Activated T-cell treated with anti-CD3 and anti-CD28 coated beads, Interleukin-2, amount 50 U/mL, for 24 hours (primary cell): Measurements from ENCODE around the gene SHANK3.
"Not testable (repeated sequence)": the region's sequence is repeated elsewhere in the genome, so short reads cannot be mapped to it uniquely, and the experiment has no call there.

ENCODE experiments used
- DNase-seq: peaks from one replicate; pipeline ENCODE4 v3.0.0-alpha.2; 2020
- H3K27ac Mint-ChIP-seq: 2 replicates; pipeline ENCODE4 v1.8.0; 2020; ENCODE audit warnings: mild to moderate bottlenecking, mixed read lengths
- H3K27me3 Mint-ChIP-seq: 2 replicates; pipeline ENCODE4 v1.8.0; 2020; ENCODE audit warnings: mixed read lengths
- H3K36me3 Mint-ChIP-seq: 2 replicates; pipeline ENCODE4 v1.8.0; 2020; ENCODE audit warnings: low read depth, mixed read lengths
- H3K4me1 Mint-ChIP-seq: 2 replicates; pipeline ENCODE4 v1.8.0; 2020; ENCODE audit warnings: low read depth, mixed read lengths
- H3K4me3 Mint-ChIP-seq: 2 replicates; pipeline ENCODE4 v1.8.0; 2020; ENCODE audit warnings: mild to moderate bottlenecking, moderate library complexity, mixed read lengths
- H3K9me3 Mint-ChIP-seq: 2 replicates; pipeline ENCODE4 v1.8.0; 2020; ENCODE audit warnings: mixed read lengths

Gene SHANK3

DNA sequence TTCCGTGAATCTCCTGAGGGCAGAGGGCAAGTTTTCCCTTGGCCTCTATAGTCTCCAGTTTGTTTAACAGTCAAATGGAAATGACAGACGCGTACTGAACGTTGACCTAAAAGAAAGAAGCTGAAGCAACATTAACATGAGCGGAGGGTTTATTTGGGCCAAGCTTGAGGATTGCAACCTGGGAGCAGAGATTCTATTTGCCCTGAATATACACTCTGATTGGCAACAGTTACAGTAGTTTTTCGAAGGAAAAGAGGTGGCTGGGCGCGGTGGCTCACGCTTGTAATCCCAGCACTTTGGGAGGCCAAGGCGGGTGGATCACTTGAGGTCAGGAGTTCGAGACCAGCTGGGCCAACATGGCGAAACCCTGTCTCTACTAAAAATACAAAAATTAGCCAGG, 32.3 kb upstream of the SHANK3 start:
- not testable (repeated sequence) for H3K27me3 Mint-ChIP-seq, H3K4me3 Mint-ChIP-seq, H3K27ac Mint-ChIP-seq, H3K36me3 Mint-ChIP-seq, DNase-seq, H3K4me1 Mint-ChIP-seq, H3K9me3 Mint-ChIP-seq

DNA sequence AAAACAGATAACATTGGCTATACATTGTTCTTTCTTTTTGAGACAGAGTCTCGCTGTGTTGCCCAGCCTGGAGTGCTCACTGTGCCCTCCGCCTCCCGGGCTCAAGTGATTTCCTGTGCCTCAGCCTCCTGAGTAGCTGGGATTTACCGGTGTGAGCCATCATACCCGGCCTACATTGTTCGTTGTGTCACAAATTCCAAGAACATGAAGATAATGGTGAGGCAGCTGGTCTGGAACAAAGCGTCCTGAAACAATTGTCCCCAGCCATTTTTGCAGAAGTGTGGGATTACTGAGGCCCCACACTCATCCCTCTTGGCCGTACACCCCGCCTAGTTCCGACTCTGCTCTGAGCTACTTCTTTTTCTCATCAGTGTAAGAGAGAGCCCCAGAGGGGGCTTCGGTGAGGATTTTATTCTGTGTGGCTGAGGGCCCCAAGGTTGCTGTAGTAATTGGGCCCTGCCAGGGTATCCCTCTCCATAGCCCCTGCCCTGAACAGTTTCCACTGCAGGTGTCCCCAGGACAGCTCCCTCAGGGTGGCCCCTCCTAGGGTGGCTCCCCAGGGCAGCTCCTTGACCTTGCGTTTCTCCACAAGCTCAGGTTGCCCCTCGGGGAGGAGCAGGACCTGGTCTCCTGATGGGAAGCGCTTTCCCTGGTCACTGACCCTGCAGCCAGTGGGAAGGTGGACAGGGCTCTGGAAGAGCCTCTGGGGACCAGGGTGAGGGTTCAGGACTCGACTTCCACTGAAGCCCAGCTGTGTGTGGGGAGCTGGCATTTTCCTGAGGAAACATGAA, 31.6 kb upstream of the SHANK3 start:
- Mint-ChIP-seq H3K27me3 (peaks cover 5% of the 10 kb centered on the region), H3K4me3 (no peak overlapping the region), H3K9me3 (no peaks in the 10 kb centered on the region), H3K36me3 (no peaks in the 10 kb centered on the region), H3K4me1 (no peaks in the 10 kb centered on the region), H3K27ac (no peak overlapping the region)
- no peak for DNase-seq

DNA sequence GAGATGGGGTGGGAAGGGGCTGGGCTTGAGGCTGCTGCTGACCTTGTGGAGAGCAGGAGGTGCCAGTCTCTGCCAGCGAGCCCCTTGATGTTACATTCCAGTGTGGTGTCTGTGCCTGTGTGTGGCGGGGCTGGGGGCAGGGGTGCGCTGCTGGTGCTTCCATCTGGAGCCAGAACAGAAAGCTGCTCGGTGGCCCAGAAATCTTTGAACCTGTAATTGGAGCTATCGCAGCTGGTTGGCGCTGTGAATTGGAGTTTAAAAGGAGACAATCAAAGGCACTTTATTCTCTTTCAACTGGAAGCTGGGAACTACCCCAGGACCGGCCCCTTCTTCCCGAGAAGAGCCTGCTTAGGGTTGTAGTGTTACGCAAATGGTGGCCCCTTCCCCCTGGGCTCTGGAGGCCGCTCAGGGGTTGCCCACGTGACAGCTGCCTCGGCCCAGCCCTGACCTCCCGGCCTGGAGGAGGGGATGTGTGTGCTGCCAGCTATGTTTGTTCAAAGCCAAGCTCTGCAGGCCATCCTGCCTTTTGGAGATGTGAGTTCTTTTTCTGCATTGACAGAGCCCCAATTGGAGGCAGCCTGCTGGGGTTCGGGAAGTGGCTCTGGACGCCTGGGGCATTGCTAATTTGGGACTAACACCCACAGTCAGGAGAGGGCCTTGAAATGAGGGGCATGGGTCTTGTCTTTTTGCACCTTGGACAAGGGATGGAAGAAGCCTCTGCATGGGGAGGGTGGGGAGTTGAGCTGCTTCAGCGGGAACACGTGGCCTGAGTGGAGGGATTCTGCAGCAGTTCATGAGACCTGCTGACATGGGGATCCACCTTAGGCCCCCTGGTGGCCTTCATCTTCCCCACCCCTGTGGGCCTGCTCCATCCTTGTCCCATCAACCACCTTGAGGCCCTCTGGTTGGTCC, 30.7 kb upstream of the SHANK3 start:
- no peak overlapping the region for H3K27ac Mint-ChIP-seq
- H3K27me3 Mint-ChIP-seq = peaks cover 12% of the 10 kb centered on the region
- no peaks in the 10 kb centered on the region for H3K9me3 Mint-ChIP-seq
- H3K36me3 Mint-ChIP-seq = no peaks in the 10 kb centered on the region
- no peak overlapping the region for H3K4me3 Mint-ChIP-seq
- no peak for DNase-seq
- H3K4me1 Mint-ChIP-seq = no peaks in the 10 kb centered on the region

DNA sequence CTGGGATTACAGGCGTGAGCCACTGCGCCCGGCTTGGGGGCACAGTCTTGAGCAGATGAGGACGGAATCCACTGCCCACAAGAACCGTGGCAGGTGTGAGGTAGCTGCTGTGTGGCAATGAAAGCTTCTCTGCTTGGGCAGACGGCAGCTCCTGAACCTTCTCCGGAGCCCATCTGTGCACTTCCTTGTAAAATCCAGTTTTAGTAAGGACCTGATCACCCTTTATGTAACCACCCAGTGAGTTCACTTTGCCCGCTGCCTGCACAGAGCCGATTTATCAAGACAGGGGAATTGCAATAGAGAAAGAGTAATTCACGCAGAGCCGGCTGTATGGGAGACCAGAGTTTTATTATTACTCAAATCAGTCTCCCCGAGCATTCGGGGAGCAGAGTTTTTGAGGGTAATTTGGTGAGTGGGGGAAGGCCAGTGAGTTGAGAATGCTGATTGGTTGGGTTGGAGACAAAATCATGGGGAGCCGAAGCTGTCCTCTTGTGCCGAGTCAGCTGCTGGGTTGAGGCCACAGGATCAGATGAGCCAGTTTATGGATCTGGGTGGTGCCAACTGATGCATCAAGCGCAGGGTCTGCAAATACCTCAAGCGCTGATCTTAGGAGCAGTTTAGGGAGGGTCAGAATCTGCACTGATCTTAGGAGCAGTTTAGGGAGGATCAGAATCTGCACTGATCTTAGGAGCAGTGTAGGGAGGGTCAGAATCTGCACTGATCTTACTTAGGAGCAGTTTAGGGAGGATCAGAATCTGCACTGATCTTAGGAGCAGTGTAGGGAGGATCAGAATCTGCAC, 29.4 kb upstream of the SHANK3 start:
- H3K27me3 Mint-ChIP-seq = peaks cover 15% of the 10 kb centered on the region

DNA sequence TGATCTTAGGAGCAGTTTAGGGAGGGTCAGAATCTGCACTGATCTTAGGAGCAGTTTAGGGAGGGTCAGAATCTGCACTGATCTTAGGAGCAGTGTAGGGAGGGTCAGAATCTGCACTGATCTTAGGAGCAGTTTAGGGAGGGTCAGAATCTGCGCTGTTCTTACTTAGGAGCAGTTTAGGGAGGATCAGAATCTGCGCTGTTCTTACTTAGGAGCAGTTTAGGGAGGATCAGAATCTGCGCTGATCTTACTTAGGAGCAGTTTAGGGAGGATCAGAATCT, 28.9 kb upstream of the SHANK3 start:
- H3K36me3 Mint-ChIP-seq, H3K9me3 Mint-ChIP-seq, H3K4me1 Mint-ChIP-seq, H3K4me3 Mint-ChIP-seq, H3K27ac Mint-ChIP-seq, DNase-seq: not testable (repeated sequence)
- H3K27me3 Mint-ChIP-seq = peaks cover 15% of the 10 kb centered on the region

More for the DNA sequence above, 29.4 kb upstream of the SHANK3 start:
- H3K27ac Mint-ChIP-seq, H3K36me3 Mint-ChIP-seq, H3K4me3 Mint-ChIP-seq, H3K4me1 Mint-ChIP-seq, H3K9me3 Mint-ChIP-seq, DNase-seq: not testable (repeated sequence)

DNA sequence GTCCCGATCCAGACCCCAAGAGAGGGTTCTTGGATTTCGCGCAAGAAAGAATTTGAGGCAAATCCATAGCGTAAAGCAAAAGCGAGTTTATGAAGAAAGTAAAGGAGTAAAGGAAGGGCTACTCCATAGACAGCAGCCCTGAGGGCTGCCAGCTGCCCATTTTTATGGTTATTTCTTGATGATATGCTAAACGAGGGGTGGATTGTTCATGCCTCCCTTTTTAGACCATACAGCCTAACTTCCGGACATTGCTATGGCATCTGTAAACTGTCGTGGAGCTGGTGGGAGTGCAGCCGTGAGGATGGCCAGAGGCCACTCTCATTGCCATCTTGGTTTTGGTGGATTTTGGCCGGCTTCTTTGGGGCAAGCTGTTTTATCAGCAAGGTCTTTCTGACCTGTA, 19.4 kb upstream of the SHANK3 start:
- Mint-ChIP-seq H3K4me3 (no peak overlapping the region), H3K9me3 (peaks cover 4% of the 10 kb centered on the region), H3K27ac (no peak overlapping the region), H3K27me3 (peaks cover 6% of the 10 kb centered on the region), H3K36me3 (peaks cover 2% of the 10 kb centered on the region), H3K4me1 (no peaks in the 10 kb centered on the region)
- no peak for DNase-seq

DNA sequence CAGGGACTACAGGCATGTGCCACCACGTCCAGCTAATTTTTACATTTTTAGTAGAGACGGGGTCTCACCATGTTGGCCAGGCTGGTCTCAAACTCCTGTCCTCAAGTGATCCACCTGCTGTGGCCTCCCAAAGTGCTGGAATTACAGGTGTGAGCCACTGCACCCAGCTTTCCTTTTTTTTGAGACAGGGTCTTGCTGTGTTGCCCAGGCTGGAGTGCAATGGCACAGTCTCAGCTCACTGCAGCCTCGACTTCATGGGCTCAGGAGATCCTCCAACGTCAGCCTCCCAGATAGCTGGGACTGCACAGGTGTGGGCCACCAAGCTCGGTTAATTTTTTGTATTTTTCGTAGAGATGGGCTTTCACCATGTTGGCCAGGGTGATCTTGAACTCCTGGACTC, 18.0 kb upstream of the SHANK3 start:
- DNase-seq, H3K27ac Mint-ChIP-seq, H3K27me3 Mint-ChIP-seq, H3K4me3 Mint-ChIP-seq, H3K36me3 Mint-ChIP-seq, H3K4me1 Mint-ChIP-seq, H3K9me3 Mint-ChIP-seq: not testable (repeated sequence)

DNA sequence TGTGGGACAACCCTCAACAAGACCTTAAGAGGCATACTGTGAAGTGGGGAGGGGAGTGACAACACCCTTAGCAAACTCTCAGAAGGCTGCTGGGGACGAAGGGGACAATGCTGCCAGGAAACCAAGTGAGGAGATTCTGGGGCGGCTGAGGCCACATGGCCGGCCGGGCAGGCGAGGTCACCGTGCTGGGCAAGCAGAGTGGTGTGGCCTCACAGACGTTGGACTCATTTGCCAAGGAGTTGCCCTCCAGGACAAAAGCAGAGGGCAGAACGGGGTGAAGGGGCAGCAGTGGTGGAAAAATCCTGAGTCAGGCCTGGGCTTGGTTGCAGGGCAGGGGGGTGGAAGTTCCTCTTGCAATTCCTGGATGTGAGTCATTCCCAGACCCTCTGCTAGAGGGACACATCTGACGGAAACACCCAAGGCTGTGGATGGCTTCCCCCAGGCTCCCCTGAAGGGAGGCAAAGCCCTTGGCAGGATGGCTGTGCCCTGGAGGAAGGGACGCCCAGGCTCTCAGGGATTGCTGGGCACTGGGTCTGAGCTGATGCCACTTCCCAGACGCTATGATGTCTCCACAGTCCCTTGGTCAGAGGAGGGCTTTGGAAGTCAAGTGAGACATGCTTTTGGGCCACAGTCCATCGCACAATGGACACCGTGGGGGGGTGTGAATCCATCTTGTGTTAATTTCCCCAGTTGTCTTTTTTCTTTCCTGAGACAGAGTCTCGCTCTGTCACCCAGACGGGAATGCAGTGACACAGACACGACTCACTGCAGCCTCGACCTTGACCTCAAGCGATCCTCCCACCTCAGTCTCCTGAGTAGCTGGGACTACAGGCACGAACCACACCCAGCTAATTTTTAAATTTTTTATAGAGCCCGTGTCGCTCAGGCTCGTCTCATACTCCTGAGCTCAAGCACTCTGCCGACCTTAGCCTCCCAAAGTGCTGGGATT, 16.2 kb upstream of the SHANK3 start:
- no peak overlapping the region for H3K27ac Mint-ChIP-seq

DNA sequence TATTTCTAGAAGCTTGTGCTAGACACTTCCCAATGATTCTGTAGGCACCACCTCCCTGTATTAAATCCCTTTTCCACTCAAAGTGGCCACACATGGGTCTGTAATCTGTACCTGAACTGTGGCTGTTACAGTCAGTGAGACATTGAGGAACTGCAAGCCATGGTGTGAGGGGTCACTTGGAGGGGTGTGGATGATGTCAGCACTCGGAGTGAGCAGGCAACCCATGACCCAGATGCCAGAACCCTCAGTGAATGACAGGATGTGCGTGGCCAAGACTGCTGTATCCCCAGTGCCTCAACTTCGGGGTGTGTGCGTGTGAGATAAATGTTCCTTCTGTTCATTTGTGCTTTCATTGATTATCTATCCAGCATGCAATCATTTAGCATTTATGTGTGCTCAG, 14.7 kb upstream of the SHANK3 start:
- Mint-ChIP-seq H3K27ac (no peak overlapping the region), H3K27me3 (peaks cover 12% of the 10 kb centered on the region)
- no peak for DNase-seq

More for the DNA sequence above, 16.2 kb upstream of the SHANK3 start:
- Mint-ChIP-seq H3K9me3 (no peaks in the 10 kb centered on the region), H3K4me3 (no peak overlapping the region), H3K36me3 (no peaks in the 10 kb centered on the region), H3K27me3 (peaks cover 12% of the 10 kb centered on the region), H3K4me1 (no peaks in the 10 kb centered on the region)
- DNase-seq = no peak

DNA sequence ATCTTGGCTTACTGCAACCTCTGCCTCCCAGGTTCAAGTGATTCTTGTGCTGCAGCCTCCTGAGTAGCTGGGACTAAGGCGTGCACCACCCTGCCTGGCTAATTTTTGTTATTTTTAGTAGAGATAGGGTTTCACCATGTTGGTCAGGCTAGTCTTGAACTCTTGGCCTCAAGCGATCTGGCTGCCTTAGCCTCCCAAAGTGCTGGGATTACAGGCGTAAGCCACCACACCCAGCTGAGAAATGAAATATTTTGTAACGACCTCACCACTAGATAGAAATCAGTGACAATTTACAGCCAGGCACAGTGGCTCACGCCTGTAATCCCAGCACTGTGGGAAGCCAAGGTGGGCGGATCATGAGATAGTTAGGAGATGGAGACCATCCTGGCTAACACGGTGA, 12.9 kb upstream of the SHANK3 start:
- H3K27ac Mint-ChIP-seq, H3K4me1 Mint-ChIP-seq, H3K9me3 Mint-ChIP-seq, H3K4me3 Mint-ChIP-seq, H3K36me3 Mint-ChIP-seq, DNase-seq: not testable (repeated sequence)
- peaks cover 12% of the 10 kb centered on the region for H3K27me3 Mint-ChIP-seq

More for the DNA sequence above, 14.7 kb upstream of the SHANK3 start:
- no peaks in the 10 kb centered on the region for H3K9me3 Mint-ChIP-seq
- no peak overlapping the region for H3K4me3 Mint-ChIP-seq
- no peaks in the 10 kb centered on the region for H3K4me1 Mint-ChIP-seq
- no peaks in the 10 kb centered on the region for H3K36me3 Mint-ChIP-seq

DNA sequence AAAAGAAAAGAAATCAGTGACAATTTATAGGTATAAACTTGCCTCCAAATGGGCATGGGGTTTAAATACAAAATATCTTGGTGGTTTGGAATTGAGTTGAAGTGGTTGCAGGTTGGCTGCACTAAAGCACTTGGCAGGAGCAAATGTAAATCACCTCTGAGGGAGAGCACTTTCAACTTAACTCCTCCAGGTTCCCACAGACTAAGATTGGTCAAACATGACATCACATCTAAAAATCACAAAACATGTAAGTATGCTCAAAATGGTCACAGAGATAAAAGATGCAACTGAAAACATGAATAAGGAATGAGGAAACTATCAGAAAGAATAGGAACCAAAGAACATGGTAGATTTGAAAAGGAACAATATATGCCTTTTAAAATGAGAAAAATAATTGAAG, 12.3 kb upstream of the SHANK3 start:
- no peaks in the 10 kb centered on the region for H3K9me3 Mint-ChIP-seq
- H3K36me3 Mint-ChIP-seq = no peaks in the 10 kb centered on the region
- peaks cover 12% of the 10 kb centered on the region for H3K27me3 Mint-ChIP-seq
- no peak overlapping the region for H3K4me3 Mint-ChIP-seq
- DNase-seq = no peak
- H3K4me1 Mint-ChIP-seq = no peaks in the 10 kb centered on the region
- H3K27ac Mint-ChIP-seq = no peak overlapping the region

DNA sequence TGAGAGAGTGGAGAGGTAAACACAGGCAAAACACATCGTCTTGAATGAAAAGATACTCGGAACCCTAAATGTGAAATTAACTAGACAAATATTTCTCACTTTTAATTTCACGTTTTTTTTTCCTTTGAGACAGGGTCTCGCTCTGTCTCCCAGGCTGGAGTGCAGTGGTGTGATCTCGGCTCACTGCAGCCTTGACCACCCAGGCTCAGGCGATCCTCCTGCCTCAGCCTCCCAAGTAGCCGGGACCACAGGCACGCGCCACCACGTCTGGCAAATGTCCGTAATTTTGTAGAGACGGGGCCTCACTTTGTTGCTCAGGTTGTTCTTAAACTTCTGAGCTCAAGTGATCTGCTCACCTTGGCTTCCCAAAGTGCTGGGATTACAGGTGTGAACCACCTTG, 7.4 kb upstream of the SHANK3 start:
- no peaks in the 10 kb centered on the region for H3K36me3 Mint-ChIP-seq
- no peak overlapping the region for H3K27ac Mint-ChIP-seq
- no peak overlapping the region for H3K4me3 Mint-ChIP-seq
- peaks cover 12% of the 10 kb centered on the region for H3K27me3 Mint-ChIP-seq
- no peaks in the 10 kb centered on the region for H3K9me3 Mint-ChIP-seq
- no peak for DNase-seq
- H3K4me1 Mint-ChIP-seq = no peaks in the 10 kb centered on the region

DNA sequence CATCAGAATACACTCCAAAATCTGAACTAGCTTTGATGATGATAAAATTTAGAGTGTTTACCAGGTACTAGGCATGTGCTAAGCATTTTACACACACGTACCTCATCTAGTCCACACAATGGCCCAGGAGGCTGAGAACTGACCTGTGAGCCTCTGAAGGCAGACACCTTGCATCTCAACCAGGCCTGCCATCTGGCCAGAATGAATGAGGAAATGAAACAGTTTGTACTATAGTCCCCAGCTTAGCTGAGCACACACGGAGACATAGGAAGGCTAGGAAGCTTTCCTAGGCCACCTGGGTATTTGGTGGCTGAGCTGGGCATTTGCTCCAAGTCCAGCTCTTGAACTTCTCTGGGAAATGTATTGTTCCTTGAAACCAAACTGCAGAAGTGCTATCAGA, 6.9 kb upstream of the SHANK3 start:
- Mint-ChIP-seq H3K27me3 (peaks cover 14% of the 10 kb centered on the region), H3K4me1 (no peaks in the 10 kb centered on the region), H3K27ac (no peak overlapping the region), H3K4me3 (no peak overlapping the region), H3K36me3 (no peaks in the 10 kb centered on the region), H3K9me3 (no peaks in the 10 kb centered on the region)
- DNase-seq = no peak

DNA sequence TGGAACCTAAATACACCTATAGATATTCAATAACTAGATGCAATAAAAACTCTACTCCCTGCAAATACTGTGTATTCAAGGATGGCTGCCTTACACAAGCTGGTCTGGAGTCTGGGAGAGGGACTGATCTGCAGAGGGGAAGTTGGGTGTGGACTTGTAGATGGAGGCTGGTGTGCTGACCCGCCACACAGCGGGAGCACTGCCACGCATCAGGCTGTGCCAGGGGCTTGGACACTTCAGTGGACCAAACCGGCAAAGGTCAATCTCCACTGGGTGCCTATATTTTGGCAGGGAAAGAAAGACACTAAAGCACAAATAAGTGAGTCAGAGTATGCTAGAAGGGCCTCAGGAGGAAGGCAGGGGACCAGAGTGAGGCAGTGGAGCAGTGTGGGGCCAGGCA, 2.1 kb upstream of the SHANK3 start:
- Mint-ChIP-seq H3K4me1 (peaks cover 13% of the 10 kb centered on the region), H3K36me3 (no peaks in the 10 kb centered on the region), H3K27me3 (peaks cover 44% of the 10 kb centered on the region), H3K9me3 (no peaks in the 10 kb centered on the region), H3K4me3 (no peak overlapping the region), H3K27ac (no peak overlapping the region)
- DNase-seq = no peak
